ENCODE data around the gene ACACA.

DNA sequence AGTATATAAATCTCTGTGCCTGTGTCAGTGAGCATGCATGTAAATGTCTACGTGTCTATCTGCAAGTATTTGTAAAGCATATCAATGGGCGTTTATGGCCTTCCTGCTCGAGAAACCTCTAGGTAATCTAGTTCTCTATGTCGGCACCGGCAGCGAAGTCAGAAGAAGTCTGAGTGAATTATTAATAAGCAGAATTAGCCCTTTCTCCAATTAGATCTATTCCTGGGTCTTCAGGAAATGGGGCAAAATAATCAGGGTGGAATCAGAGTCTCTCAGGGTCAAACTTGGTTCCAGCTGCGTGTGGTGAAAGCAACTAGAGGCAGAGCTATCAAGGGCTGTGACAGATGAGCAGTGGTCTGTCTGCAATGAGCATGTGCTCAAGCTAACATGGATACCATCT, 30.9 kb downstream of the ACACA start, which contains the start of gene C17orf78:
- TF ChIP-seq KLF1 (tag by site-specific recombination; IDR thresholded peaks at IDR 0.05) (no peak), CTCF (tag by site-specific recombination; IDR thresholded peaks at IDR 0.05) (no peak), ZNF121 (tag by site-specific recombination; IDR thresholded peaks at IDR 0.05) (no peak), ZFP37 (tag by site-specific recombination; IDR thresholded peaks at IDR 0.05) (no peak), PBX3 (CRISPR knock-in tag; IDR thresholded peaks at IDR 0.05) (no peak), KLF7 (tag by site-specific recombination; IDR thresholded peaks at IDR 0.05; ENCODE audit: borderline replicate concordance) (no peak), ZNF239 (tag by site-specific recombination; IDR thresholded peaks at IDR 0.05) (no peak), ZSCAN16 (tag by site-specific recombination; IDR thresholded peaks at IDR 0.05) (no peak), ZNF221 (tag by site-specific recombination; IDR thresholded peaks at IDR 0.05; ENCODE audit: borderline replicate concordance) (no peak), YY1 (tag by site-specific recombination; IDR thresholded peaks at IDR 0.05) (no peak), RBAK (tag by site-specific recombination; IDR thresholded peaks at IDR 0.05) (no peak)
- TF ChIP-seq, protein P1, sequence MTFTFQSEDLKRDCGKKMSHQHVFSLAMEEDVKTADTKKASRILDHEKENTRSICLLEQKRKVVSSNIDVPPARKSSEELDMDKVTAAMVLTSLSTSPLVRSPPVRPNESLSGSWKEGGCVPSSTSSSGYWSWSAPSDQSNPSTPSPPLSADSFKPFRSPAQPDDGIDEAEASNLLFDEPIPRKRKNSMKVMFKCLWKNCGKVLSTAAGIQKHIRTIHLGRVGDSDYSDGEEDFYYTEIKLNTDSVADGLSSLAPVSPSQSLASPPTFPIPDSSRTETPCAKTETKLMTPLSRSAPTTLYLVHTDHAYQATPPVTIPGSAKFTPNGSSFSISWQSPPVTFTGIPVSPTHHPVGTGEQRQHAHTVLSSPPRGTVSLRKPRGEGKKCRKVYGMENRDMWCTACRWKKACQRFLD (tag by site-specific recombination; IDR thresholded peaks at IDR 0.05) = no peak

All from HEK293 (cell line).